WI38 (cell line): ENCODE measurements around the gene GNMT.
A peak's percentile ranks its signal among the peaks of the same experiment; 100 is the strongest.

Experiments
- H3K4me3 ChIP-seq: 2 replicates; pipeline ENCODE4 v1.5.1; 2011; ENCODE audit warnings: low read depth, mild to moderate bottlenecking, control low read depth, low read length
- TF ChIP-seq, protein P1 (sequence below): IDR thresholded peaks from 2 replicates; pipeline ENCODE4 v1.5.1; 2012; ENCODE audit warnings: low read depth, mild to moderate bottlenecking, control low read depth, low read length

GNMT gene

DNA sequence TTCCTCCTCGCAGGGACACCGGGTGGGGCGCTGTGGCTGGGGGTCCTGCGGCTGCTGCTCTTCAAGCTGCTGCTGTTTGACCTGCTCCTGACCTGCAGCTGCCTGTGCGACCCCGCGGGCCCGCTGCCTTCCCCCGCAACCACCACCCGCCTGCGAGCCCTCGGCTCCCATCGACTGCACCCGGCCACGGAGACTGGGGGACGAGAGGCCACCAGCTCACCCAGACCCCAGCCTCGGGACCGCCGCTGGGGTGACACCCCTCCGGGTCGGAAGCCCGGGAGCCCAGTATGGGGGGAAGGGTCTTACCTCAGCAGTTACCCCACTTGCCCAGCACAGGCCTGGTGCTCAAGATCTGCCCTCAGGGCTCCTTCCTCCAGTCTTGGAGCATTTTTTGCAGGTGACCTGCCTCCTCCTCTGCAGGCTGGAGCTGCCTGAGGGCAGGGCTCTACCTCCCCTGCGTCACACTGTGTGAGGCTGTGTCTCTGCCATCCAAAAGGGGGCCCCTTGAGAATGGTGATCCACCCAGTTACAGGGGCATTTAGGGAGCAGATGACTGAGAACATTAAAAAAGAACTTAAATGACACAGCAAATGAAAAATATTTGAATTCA, 35.2 kb upstream of the GNMT start:
- H3K4me3 ChIP-seq: no peak overlapping the region
- TF ChIP-seq, protein P1, sequence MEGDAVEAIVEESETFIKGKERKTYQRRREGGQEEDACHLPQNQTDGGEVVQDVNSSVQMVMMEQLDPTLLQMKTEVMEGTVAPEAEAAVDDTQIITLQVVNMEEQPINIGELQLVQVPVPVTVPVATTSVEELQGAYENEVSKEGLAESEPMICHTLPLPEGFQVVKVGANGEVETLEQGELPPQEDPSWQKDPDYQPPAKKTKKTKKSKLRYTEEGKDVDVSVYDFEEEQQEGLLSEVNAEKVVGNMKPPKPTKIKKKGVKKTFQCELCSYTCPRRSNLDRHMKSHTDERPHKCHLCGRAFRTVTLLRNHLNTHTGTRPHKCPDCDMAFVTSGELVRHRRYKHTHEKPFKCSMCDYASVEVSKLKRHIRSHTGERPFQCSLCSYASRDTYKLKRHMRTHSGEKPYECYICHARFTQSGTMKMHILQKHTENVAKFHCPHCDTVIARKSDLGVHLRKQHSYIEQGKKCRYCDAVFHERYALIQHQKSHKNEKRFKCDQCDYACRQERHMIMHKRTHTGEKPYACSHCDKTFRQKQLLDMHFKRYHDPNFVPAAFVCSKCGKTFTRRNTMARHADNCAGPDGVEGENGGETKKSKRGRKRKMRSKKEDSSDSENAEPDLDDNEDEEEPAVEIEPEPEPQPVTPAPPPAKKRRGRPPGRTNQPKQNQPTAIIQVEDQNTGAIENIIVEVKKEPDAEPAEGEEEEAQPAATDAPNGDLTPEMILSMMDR: no peak

DNA sequence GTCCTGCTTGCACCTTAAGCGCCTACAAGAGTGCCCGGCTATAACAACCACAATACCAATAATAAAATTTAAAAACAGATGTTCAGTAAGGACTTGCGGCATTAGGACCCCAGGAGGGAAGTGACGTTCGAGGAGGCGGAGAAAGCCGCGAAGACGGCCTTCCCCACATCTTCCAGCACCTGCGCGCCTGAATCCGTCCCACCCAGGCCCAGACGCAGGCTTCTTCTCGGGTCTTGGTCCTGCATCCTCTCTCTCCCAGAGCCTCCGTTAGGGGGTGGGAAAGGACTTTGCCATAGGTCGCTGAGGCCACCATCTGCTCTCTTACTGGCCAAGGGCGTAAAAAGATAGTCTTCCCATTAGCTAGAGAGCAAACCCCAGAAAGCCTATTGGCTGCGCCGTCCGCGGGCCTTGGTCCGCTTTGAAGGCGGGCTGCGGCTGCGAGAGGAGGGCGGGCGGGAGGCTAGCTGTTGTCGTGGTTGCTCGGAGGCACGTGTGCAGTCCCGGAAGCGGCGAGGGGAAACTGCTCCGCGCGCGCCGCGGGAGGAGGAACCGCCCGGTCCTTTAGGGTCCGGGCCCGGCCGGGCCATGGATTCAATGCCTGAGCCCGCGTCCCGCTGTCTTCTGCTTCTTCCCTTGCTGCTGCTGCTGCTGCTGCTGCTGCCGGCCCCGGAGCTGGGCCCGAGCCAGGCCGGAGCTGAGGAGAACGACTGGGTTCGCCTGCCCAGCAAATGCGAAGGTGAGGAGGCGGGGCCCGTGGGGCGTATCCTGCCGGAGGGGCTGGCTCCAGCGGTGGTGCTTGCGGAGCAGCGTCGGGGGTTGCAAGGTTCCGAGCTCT, 31.4 kb upstream of the GNMT start, which contains the start of gene CNPY3:
TSS of gene CNPY3 (plus strand) at position 495 of the 835 bp plus-strand sequence. CDS start at position 586, 91 bp downstream.
- TF ChIP-seq, protein P1: no peak
- peak within 1 kb of the TSS; percentile 76 for H3K4me3 ChIP-seq

DNA sequence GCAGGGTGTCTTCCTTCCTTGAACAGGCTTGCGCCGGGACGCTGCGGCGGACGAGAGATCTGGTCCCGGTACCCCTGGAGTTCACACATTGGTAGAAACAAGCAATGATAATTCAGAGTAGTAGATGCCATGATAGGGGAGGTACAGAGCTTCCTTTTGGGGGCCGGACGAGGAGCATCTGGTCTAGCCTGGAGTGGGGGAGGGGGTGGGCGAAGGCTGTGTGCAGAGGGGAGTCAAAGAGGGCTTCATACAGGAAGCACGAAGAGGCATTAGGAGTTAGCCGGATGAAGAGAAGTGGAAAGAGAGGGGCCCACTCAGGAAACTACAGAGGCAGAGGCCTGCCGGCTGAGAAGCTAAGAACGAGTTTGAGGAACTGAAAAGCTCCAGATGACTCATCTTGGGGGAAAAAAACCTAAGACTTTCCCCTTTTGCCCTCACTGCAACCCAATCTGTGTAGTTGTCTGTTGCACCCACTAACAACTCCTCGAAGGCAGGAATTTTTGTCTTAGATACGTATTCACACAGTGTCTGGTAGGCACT, 30.7 kb upstream of the GNMT start:
- TF ChIP-seq, protein P1: no peak
- H3K4me3 ChIP-seq: peak overlapping the region; percentile 76

DNA sequence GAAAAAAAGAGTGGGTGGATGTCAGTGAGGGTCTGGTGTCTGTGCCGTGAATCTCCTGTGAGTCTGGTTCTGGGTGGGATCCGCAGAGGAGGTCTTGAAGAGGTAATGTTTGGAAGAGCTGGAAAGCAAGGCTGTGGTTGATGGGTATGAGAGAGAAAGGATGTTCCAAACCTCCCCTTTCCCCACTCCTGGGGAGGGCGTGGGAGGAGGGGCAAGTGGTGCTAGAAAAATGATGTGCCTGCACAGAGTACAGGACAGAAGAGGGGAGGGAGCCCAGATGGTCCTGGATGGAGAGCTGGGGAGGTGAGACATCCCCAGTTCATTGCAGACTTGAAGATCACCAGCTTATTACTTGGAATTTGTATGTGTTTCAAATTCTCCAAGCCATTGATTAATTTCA, 28.1 kb upstream of the GNMT start:
- TF ChIP-seq, protein P1: no peak
- H3K4me3 ChIP-seq: no peak overlapping the region

DNA sequence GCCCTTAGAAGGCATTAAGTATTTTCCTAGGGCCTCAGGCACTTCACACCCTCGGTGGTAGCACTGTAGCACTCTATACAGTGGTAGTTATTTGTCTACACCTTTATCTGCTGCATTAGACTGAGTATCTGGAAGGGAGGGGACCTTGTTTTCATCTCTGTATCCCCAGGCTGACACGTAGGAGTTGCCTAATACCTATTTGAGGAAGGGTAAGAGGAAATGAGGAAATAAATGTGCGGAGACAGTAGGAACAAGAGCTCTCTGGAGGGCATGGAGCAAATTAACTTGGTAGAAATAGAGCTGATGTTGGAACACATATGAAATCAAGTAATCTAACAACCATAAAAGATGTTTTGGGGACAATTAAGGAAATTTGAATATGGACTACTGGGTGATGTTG, 27.3 kb upstream of the GNMT start:
- no peak overlapping the region for H3K4me3 ChIP-seq
- TF ChIP-seq, protein P1: no peak

DNA sequence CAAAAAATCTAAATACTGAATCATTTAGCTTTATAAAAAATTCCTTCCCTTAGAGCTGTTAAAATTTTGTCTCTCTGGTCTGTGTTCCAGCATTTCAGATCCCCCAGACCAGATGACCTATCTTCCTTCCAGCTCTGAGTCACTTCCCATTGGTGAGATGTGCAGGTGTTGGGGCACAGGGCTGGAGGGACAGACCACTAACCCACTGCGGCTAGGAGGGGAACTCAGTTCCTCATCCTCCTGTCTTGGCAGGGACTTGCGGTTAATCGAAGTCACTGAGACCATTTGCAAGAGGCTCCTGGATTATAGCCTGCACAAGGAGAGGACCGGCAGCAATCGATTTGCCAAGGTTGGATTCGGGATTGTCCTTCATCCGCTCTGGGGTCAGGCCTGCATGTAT, 25.2 kb upstream of the GNMT start:
- no peak overlapping the region for H3K4me3 ChIP-seq
- TF ChIP-seq, protein P1: no peak

DNA sequence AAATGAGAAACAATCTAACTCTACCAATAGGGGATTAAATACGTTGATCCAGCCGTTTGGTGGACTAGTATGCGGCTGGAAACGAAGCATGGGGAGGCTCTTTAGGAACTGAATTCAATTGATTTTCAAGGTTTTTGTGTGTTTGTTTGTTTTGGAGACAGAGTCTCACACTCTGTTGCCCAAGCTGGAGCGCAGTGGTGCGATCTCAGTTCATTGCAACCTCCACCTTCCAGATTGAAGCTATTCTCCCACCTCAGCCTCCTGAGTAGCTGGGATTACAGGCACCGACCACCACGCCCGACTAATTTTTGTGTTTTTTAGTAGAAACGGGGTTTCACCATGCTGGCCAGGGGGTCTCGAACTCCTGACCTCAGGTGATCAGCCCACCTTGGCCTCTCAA, 24.2 kb upstream of the GNMT start:
- H3K4me3 ChIP-seq: no peak overlapping the region
- TF ChIP-seq, protein P1: no peak
